Left lung (tissue), 10 donors: ENCODE measurements around the gene PNMA1. TPM values are rescaled to one million over a fixed set of nuclear protein-coding genes. Genes with fewer than 3 reads are reported as not detected.

ENCODE experiments used
- ATAC-seq: fragments of 200-7000 bp; cut with Tn5 transposase; one replicate; pipeline ENCODE4 v1.9.1; 2020; ENCODE audit warnings: moderate library complexity
- DNase-seq, 4 donors: peaks; one replicate each; pipeline ENCODE4 v3.0.0-alpha.2; 2013 to 2020
- H3K27ac ChIP-seq, 2 donors: fragments of 200-600 bp; sonication (generic) in 1 of 2; one replicate each; pipeline versions ENCODE4 v1.5.0 to v1.8.0; 2020 to 2021
- H3K27me3 ChIP-seq, 2 donors: fragments of 200-600 bp; sonication (generic) in 1 of 2; one replicate each; pipeline versions ENCODE4 v1.5.0 to v1.8.0; 2020 to 2021
- H3K36me3 ChIP-seq, 2 donors: fragments of 200-600 bp; sonication (generic) in 1 of 2; one replicate each; pipeline versions ENCODE4 v1.5.0 to v1.8.0; 2020 to 2021
- H3K4me1 ChIP-seq, 2 donors: fragments of 200-600 bp; one replicate each; pipeline ENCODE4 v1.8.0; 2021
- H3K4me3 ChIP-seq, 2 donors: fragments of 200-600 bp; sonication (generic) in 1 of 2; one replicate each; pipeline versions ENCODE4 v1.5.0 to v1.8.0; 2020 to 2021; ENCODE audit warnings: mild to moderate bottlenecking in 1 of 2
- H3K9me3 ChIP-seq, 2 donors: fragments of 200-600 bp; sonication (generic) in 1 of 2; one replicate each; pipeline versions ENCODE4 v1.5.0 to v1.8.0; 2020 to 2021
- CTCF ChIP-seq, 2 donors: fragments of 200-600 bp; sonication (generic) in 1 of 2; IDR thresholded peaks; one replicate each; pipeline versions ENCODE4 v1.5.0 to v1.8.0; 2021; ENCODE audit warnings: antibody characterized with exemption in 2 of 2
- intact Hi-C, 2 donors: fragments of 100-400 bp; cut with DNase I; formaldehyde crosslinking; loops; one replicate each; pipeline versions ENCODE4 v1.11.2 to v1.14.2; 2022
- polyA plus RNA-seq, 6 donors: library from polyadenylated mRNA; unstranded; fragments of 120-200 nt; gene quantifications; one replicate each; pipeline ENCODE4 v1.2.1, GENCODE V29; 2013; ENCODE audit not compliant: insufficient read length in 6 of 6
- total RNA-seq, 2 donors: library from RNA; stranded (reverse); fragmentation: NEBNext Ultra II Directional; extraction: Animal tissue kit (Norgen Biotek cat#: 25700); gene quantifications; one replicate each; pipeline ENCODE4 v1.2.1, GENCODE V29; 2021
- donor health status: DM: no; HTN: yes; CAD: no.
- donor health status: DM: no; HTN: no; CAD: no.

PNMA1 gene
- total and polyA plus RNA-seq, 8 donors: 30.8 to 56.3 (median 46.2) TPM

DNA sequence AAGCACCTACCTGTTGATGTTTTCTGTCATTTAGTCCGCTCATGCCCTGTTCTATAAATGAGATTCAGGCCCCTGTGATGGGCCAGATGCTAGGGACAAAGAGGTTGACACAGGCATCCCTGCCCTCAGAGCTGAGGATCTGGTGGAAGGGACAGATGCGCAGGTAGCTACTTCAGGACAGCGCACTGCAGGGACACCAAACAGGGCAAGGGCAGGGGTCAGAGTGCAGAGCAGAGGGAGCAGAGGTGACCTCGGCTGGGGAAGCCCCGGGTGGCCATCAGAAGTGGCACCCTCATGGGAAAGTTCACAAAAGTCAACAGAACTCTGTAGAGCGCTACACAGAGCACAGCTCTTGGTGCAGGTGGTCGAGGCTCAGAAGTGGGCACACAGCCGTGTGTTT is 5.6 kb upstream of the PNMA1 start:
- peaks cover 9 to 84% of the 10 kb centered on the region in 2 donors for H3K36me3 ChIP-seq
- ATAC-seq (no peak), DNase-seq (no peak)
- intact Hi-C loops: no loop called here
- H3K27ac ChIP-seq: no peak overlapping the region
- no peak for TF ChIP-seq CTCF (IDR thresholded peaks at IDR 0.05)
- H3K4me3 ChIP-seq: no peak overlapping the region
- no peaks in the 10 kb centered on the region for H3K9me3 ChIP-seq
- no peaks in the 10 kb centered on the region for H3K27me3 ChIP-seq
- H3K4me1 ChIP-seq: peaks cover 11 to 20% of the 10 kb centered on the region in 2 donors

GRCh38 chr14:73719361-73719760 is 5.2 kb upstream of the PNMA1 start:
- TF ChIP-seq CTCF (IDR thresholded peaks at IDR 0.05): no peak

GRCh38 chr14:73718418-73719251 is 4.5 kb upstream of the PNMA1 start:
- TF ChIP-seq CTCF (IDR thresholded peaks at IDR 0.05): no peak
- Histone ChIP-seq H3K4me3 (no peak overlapping the region), H3K27ac (peak overlapping the region in 1 of 2 donors; percentile 3), H3K27me3 (no peaks in the 10 kb centered on the region), H3K4me1 (peaks cover 5 to 14% of the 10 kb centered on the region in 2 donors), H3K9me3 (no peaks in the 10 kb centered on the region), H3K36me3 (peaks cover 9 to 79% of the 10 kb centered on the region in 2 donors)
- intact Hi-C loops: no loop called here
- no peak for ATAC-seq
- DNase-seq: peak in 2 of 4 donors; percentile 20 to 81

More at GRCh38 chr14:73719361-73719760, 5.2 kb upstream of the PNMA1 start:
- intact Hi-C loops: no loop called here
- H3K36me3 ChIP-seq: peaks cover 9 to 80% of the 10 kb centered on the region in 2 donors
- peaks cover 11 to 20% of the 10 kb centered on the region in 2 donors for H3K4me1 ChIP-seq
- DNase-seq (no peak), ATAC-seq (no peak)
- H3K27ac ChIP-seq: no peak overlapping the region
- no peaks in the 10 kb centered on the region for H3K27me3 ChIP-seq
- no peak overlapping the region for H3K4me3 ChIP-seq
- H3K9me3 ChIP-seq: no peaks in the 10 kb centered on the region

DNA sequence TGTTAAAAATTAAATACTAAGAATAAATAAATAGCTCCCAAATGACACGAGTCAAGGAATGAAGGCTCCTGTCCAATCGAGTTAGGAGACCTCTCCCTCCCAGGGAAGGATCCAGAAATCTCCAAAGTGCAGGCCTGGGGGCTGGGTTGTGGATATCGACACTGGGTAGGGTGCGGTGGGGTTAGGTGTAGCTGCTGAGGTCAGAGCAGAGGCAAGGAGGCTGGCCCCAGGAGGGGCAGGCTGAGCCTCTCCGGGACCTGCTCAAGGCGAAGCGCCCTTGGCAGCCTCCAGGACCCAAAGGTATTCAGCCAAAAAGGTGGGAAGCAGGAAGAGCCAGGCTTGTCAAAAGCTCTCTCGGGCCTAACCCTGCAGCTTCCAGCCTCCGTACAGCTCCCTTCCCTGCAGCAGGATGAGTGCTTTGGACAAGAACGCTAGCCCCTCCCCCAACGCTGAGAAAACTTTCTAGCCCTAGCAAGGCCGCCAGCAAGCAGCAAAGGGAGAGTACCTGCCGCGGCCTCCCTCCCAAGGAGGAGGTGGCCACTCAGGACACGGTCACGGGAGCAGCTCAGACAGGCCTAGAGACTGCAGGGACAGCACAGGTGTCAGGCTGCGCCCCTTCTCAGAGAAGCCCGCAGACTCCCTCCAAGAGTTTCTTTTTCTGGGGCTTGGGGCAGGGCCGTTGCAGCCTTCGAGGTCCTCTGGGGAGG is 3.7 kb upstream of the PNMA1 start:
- intact Hi-C loops: no loop called here
- no peak overlapping the region for H3K4me3 ChIP-seq
- DNase-seq (peak in 2 of 4 donors; percentile 37 to 64), ATAC-seq (no peak)
- peaks cover 9 to 75% of the 10 kb centered on the region in 2 donors for H3K36me3 ChIP-seq
- H3K4me1 ChIP-seq: peaks cover 3 to 15% of the 10 kb centered on the region in 2 donors
- H3K9me3 ChIP-seq: no peaks in the 10 kb centered on the region
- TF ChIP-seq CTCF (IDR thresholded peaks at IDR 0.05): no peak
- H3K27ac ChIP-seq: peak overlapping the region; percentile 3 to 16
- peaks cover 0 to 5% of the 10 kb centered on the region in 2 donors for H3K27me3 ChIP-seq

GRCh38 chr14:73717266-73717665 is 3.1 kb upstream of the PNMA1 start:
- no peak for TF ChIP-seq CTCF (IDR thresholded peaks at IDR 0.05)
- peaks cover 9 to 69% of the 10 kb centered on the region in 2 donors for H3K36me3 ChIP-seq
- H3K9me3 ChIP-seq: no peaks in the 10 kb centered on the region
- ATAC-seq (no peak), DNase-seq (peak in 2 of 4 donors; percentile 23 to 38)
- H3K4me3 ChIP-seq: no peak overlapping the region
- H3K27me3 ChIP-seq: peaks cover 0 to 11% of the 10 kb centered on the region in 2 donors
- peak overlapping the region in 1 of 2 donors; percentile 16 for H3K27ac ChIP-seq
- intact Hi-C loops: no loop called here
- peaks cover 8 to 21% of the 10 kb centered on the region in 2 donors for H3K4me1 ChIP-seq
